Nephron progenitor cell (in vitro differentiated cells): Measurements from ENCODE around the gene CLEC2B.

Source experiments
- DNase-seq: peaks from one replicate; pipeline ENCODE4 v3.0.0; 2021
- H3K27ac Mint-ChIP-seq: 2 replicates; pipeline ENCODE4 v1.8.0; 2021; ENCODE audit warnings: mild to moderate bottlenecking, moderate library complexity, mixed read lengths
- H3K27me3 Mint-ChIP-seq: 2 replicates; pipeline ENCODE4 v1.8.0; 2021; ENCODE audit warnings: mild to moderate bottlenecking, low read depth, mixed read lengths; ENCODE audit not compliant: poor library complexity
- H3K36me3 Mint-ChIP-seq: 2 replicates; pipeline ENCODE4 v1.8.0; 2021; ENCODE audit warnings: low read depth, mixed read lengths
- H3K4me1 Mint-ChIP-seq: 2 replicates; pipeline ENCODE4 v1.8.0; 2021; ENCODE audit warnings: mixed read lengths
- H3K4me3 Mint-ChIP-seq: 2 replicates; pipeline ENCODE4 v1.8.0; 2021; ENCODE audit warnings: mild to moderate bottlenecking, moderate library complexity, mixed read lengths
- H3K9me3 Mint-ChIP-seq: 2 replicates; pipeline ENCODE4 v1.8.0; 2021; ENCODE audit warnings: mild to moderate bottlenecking, moderate library complexity, mixed read lengths
- TF ChIP-seq, protein P1 (sequence below): fragments of 200-600 bp; sonication (generic); IDR thresholded peaks from 2 replicates; pipeline ENCODE4 v1.5.0; 2021; ENCODE audit warnings: antibody characterized with exemption

The CLEC2B gene

GRCh38 chr12:9868311-9868801 lies 798 bp downstream of the CLEC2B start:
- TF ChIP-seq, protein P1, sequence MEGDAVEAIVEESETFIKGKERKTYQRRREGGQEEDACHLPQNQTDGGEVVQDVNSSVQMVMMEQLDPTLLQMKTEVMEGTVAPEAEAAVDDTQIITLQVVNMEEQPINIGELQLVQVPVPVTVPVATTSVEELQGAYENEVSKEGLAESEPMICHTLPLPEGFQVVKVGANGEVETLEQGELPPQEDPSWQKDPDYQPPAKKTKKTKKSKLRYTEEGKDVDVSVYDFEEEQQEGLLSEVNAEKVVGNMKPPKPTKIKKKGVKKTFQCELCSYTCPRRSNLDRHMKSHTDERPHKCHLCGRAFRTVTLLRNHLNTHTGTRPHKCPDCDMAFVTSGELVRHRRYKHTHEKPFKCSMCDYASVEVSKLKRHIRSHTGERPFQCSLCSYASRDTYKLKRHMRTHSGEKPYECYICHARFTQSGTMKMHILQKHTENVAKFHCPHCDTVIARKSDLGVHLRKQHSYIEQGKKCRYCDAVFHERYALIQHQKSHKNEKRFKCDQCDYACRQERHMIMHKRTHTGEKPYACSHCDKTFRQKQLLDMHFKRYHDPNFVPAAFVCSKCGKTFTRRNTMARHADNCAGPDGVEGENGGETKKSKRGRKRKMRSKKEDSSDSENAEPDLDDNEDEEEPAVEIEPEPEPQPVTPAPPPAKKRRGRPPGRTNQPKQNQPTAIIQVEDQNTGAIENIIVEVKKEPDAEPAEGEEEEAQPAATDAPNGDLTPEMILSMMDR, result no peak
- H3K27ac Mint-ChIP-seq, result no peak overlapping the region
- H3K36me3 Mint-ChIP-seq, result no peaks in the 10 kb centered on the region
- H3K27me3 Mint-ChIP-seq, result peaks cover 2% of the 10 kb centered on the region
- H3K9me3 Mint-ChIP-seq, result no peaks in the 10 kb centered on the region
- DNase-seq, result no peak
- H3K4me3 Mint-ChIP-seq, result no peak overlapping the region
- peaks cover 5% of the 10 kb centered on the region for H3K4me1 Mint-ChIP-seq

- TF ChIP-seq, protein P1, result no peak
- Mint-ChIP-seq H3K4me3 (no peak overlapping the region), H3K9me3 (no peaks in the 10 kb centered on the region), H3K27ac (no peak overlapping the region), H3K36me3 (no peaks in the 10 kb centered on the region), H3K4me1 (peaks cover 5% of the 10 kb centered on the region), H3K27me3 (no peaks in the 10 kb centered on the region)
- no peak for DNase-seq
Observed at GRCh38 chr12:9867531-9867930, 1.6 kb downstream of the CLEC2B start.

- Mint-ChIP-seq H3K4me1 (peaks cover 5% of the 10 kb centered on the region), H3K27me3 (no peaks in the 10 kb centered on the region), H3K9me3 (no peaks in the 10 kb centered on the region), H3K36me3 (no peaks in the 10 kb centered on the region), H3K27ac (no peak overlapping the region), H3K4me3 (no peak overlapping the region)
- no peak for DNase-seq
- TF ChIP-seq, protein P1, result no peak
Observed at GRCh38 chr12:9866860-9867269, 2.3 kb downstream of the CLEC2B start.

- Mint-ChIP-seq H3K9me3 (no peaks in the 10 kb centered on the region), H3K4me1 (peaks cover 5% of the 10 kb centered on the region), H3K4me3 (no peak overlapping the region), H3K36me3 (no peaks in the 10 kb centered on the region), H3K27ac (no peak overlapping the region), H3K27me3 (no peaks in the 10 kb centered on the region)
- TF ChIP-seq, protein P1, result no peak
- DNase-seq, result no peak
Observed at GRCh38 chr12:9864913-9865675, 4.1 kb downstream of the CLEC2B start.

DNA sequence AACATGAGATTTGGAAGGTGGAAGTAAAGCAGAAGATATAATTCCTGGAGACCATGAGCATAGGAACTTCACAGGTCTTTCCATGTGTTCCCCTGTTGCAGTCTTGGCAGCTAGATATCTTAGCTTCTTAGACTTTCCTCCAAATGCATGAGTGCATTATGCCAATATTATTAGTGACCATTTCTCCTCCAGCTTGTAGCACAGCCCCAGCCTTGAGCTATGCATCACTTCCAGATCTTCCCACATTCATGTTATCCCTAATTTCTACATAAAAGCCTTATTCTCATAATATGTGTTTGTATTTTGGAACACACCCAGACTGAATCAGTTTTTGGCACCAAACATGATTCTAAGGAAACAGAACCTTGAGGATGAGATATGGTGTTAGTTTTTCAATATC lies 11.0 kb downstream of the CLEC2B start:
- H3K4me1 Mint-ChIP-seq, result no peaks in the 10 kb centered on the region
- no peak overlapping the region for H3K27ac Mint-ChIP-seq
- H3K4me3 Mint-ChIP-seq, result no peak overlapping the region
- no peaks in the 10 kb centered on the region for H3K36me3 Mint-ChIP-seq
- peaks cover 3% of the 10 kb centered on the region for H3K27me3 Mint-ChIP-seq
- no peak for DNase-seq
- no peaks in the 10 kb centered on the region for H3K9me3 Mint-ChIP-seq
- TF ChIP-seq, protein P1, result no peak

- H3K27ac Mint-ChIP-seq, result no peak overlapping the region
- no peaks in the 10 kb centered on the region for H3K4me1 Mint-ChIP-seq
- peaks cover 3% of the 10 kb centered on the region for H3K27me3 Mint-ChIP-seq
- no peak overlapping the region for H3K4me3 Mint-ChIP-seq
- TF ChIP-seq, protein P1, result no peak
- H3K9me3 Mint-ChIP-seq, result no peaks in the 10 kb centered on the region
- no peak for DNase-seq
- H3K36me3 Mint-ChIP-seq, result no peaks in the 10 kb centered on the region
Observed at GRCh38 chr12:9856894-9857293, 12.3 kb downstream of the CLEC2B start.
